ENCODE measurements around the gene GPC6. TPM values are rescaled to one million over a fixed set of nuclear protein-coding genes. Genes with fewer than 3 reads are reported as not detected.

Gene GPC6
- total RNA-seq, 3 donors from 2014 or later, result 0.03 to 0.08 TPM; not detected in 1

GRCh38 chr13:94303644-94304174, 1077.1 kb downstream of the GPC6 start:
- peaks cover 2% of the 10 kb centered on the region for H3K27me3 Mint-ChIP-seq (ENCODE audit: low read depth)
- no peaks in the 10 kb centered on the region for H3K9me3 Mint-ChIP-seq
- no peaks in the 10 kb centered on the region for H3K4me1 Mint-ChIP-seq (ENCODE audit: low read depth)
- H3K4me3 Mint-ChIP-seq, result no peak overlapping the region
- DNase-seq (no peak), ATAC-seq (no peak)
- H3K36me3 Mint-ChIP-seq (ENCODE audit: insufficient read depth), result no peaks in the 10 kb centered on the region

DNA sequence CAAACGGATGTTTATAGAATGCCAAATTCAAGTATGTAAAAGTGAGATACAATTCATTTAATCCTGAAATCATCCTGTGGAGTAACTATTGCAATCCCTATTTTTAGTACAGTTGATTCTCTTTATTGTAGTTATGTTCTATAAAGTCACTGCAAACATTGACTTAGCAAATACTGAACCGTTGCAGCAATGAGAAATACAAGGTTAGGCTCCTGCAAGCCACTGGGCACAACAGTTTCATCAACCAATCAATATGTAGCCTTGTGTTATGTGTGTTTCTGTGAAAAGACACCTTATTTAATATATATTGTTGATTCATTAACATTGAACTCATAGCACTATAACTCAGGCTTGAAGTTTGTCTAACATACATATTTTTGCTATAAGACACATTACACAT, 1078.4 kb downstream of the GPC6 start:
- Mint-ChIP-seq H3K36me3 (ENCODE audit: insufficient read depth) (no peaks in the 10 kb centered on the region), H3K4me1 (ENCODE audit: low read depth) (no peaks in the 10 kb centered on the region), H3K9me3 (no peaks in the 10 kb centered on the region), H3K27me3 (ENCODE audit: low read depth) (peaks cover 2% of the 10 kb centered on the region), H3K4me3 (no peak overlapping the region)
- ATAC-seq (no peak), DNase-seq (no peak)

DNA sequence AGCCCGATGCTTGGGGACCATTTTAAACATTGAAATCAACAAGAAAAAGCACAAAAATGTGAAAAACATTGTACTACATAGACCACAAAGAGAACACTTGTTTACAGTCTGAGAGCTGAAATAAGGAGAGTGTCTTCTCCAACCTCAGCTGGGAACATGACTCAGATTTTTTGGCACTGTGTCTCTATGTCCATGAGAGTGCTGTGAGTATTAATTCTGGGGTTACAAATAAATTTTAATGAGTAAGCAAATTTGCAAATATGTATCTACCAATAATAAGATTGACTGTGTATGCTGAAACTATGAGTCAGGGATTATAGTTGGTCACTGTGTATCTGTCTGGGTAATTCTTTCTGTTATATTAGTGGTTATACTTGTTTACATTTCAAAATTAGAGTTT, 1078.9 kb downstream of the GPC6 start:
- Mint-ChIP-seq H3K27me3 (ENCODE audit: low read depth) (peaks cover 2% of the 10 kb centered on the region), H3K9me3 (no peaks in the 10 kb centered on the region), H3K36me3 (ENCODE audit: insufficient read depth) (no peaks in the 10 kb centered on the region), H3K4me1 (ENCODE audit: low read depth) (no peaks in the 10 kb centered on the region), H3K4me3 (no peak overlapping the region)
- ATAC-seq (no peak), DNase-seq (no peak)

GRCh38 chr13:94305934-94306333, 1079.3 kb downstream of the GPC6 start:
- H3K4me1 Mint-ChIP-seq (ENCODE audit: low read depth), result no peaks in the 10 kb centered on the region
- H3K36me3 Mint-ChIP-seq (ENCODE audit: insufficient read depth), result no peaks in the 10 kb centered on the region
- H3K4me3 Mint-ChIP-seq, result no peak overlapping the region
- DNase-seq (no peak), ATAC-seq (no peak)
- H3K27me3 Mint-ChIP-seq (ENCODE audit: low read depth), result peaks cover 2% of the 10 kb centered on the region
- H3K9me3 Mint-ChIP-seq, result no peaks in the 10 kb centered on the region

DNA sequence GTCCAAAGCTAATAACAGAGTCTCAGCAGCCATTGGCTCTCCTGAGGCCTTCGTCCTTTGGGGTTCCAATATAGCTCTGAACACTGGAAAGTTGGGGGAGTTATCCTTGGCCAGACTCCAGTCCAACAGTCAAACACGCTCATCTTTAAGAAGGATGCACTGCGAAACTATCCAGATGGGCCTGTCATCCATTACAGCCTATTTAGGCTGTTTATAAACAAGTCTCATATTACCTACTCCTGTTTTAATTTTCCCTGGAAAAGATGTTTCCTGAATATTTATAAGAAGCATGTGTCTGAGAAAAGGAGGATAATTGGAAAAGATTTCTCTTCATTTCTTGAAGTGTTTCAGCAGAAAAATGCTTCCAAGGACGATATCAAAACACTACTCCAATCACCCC, 1082.2 kb downstream of the GPC6 start:
- ATAC-seq (no peak), DNase-seq (no peak)
- no peak overlapping the region for H3K4me3 Mint-ChIP-seq
- no peaks in the 10 kb centered on the region for H3K9me3 Mint-ChIP-seq
- peaks cover 8% of the 10 kb centered on the region for H3K4me1 Mint-ChIP-seq (ENCODE audit: low read depth)
- no peaks in the 10 kb centered on the region for H3K36me3 Mint-ChIP-seq (ENCODE audit: insufficient read depth)
- H3K27me3 Mint-ChIP-seq (ENCODE audit: low read depth), result no peaks in the 10 kb centered on the region

GRCh38 chr13:94309576-94309975, 1083.0 kb downstream of the GPC6 start:
- Mint-ChIP-seq H3K9me3 (no peaks in the 10 kb centered on the region), H3K4me3 (no peak overlapping the region), H3K27me3 (ENCODE audit: low read depth) (no peaks in the 10 kb centered on the region), H3K36me3 (ENCODE audit: insufficient read depth) (no peaks in the 10 kb centered on the region), H3K4me1 (ENCODE audit: low read depth) (peaks cover 8% of the 10 kb centered on the region)
- ATAC-seq, result no peak
- no peak for DNase-seq

DNA sequence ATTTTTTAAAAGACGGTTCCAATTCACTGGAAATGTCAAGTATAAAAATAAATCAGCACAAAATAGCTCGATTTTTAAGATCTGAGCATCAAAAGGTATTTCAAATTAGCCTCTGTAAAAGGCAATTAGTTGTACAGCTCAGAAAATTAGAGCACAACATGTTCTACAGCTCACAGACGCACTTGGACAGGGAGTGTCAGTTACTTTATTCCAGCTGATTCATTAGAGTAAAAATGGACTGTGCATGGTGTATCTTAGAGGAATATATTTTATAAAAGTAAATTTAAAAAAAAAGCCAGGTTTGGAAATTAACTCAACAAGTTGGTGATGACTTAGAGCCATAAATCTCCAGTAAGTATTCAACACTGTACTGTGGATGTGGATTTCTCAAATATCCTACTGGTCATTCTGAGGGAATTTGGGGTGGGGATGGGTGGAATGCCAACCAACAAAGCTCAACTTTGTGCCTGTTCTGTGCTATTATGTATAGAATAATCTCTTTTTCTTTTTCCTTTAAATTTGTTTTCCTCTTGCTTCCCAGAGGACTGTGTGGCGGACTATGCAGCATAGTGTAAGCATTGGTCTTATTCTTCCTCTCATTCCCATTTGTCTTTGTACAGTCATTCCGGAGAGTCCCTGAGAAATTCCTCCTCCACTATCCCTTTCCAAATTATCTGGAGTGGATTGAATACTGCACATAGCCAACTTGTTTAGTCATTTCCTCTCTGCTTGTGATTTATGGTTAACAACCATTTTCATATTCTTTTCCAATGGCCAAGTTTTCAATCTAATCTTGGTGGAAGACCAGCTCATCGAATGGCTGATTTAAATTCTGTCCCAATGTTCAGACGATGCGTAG, 1083.6 kb downstream of the GPC6 start:
- Mint-ChIP-seq H3K4me1 (ENCODE audit: low read depth) (peaks cover 8% of the 10 kb centered on the region), H3K36me3 (ENCODE audit: insufficient read depth) (no peaks in the 10 kb centered on the region), H3K4me3 (no peak overlapping the region), H3K9me3 (no peaks in the 10 kb centered on the region), H3K27me3 (ENCODE audit: low read depth) (no peaks in the 10 kb centered on the region)
- ATAC-seq (no peak), DNase-seq (no peak)

DNA sequence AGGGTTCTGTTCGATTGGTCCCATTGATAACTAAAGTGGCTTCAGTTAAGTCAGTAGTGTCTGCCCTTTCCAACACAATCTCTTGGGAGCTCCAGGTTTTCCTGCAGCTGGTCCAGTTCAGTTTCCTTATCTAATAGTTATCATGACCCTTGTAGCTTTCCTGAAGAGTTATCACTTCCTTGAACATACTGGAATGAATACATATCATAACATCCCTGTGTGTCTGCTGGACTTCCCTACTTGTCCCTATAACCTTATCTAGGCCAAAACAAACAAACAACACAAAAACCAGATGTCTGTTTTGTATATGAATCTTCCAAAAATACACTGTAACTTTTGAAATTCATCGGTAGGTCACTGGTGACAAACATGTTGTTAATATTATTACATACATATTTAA, 1085.3 kb downstream of the GPC6 start:
- Mint-ChIP-seq H3K27me3 (ENCODE audit: low read depth) (no peaks in the 10 kb centered on the region), H3K4me3 (no peak overlapping the region), H3K9me3 (no peaks in the 10 kb centered on the region), H3K36me3 (ENCODE audit: insufficient read depth) (no peaks in the 10 kb centered on the region), H3K4me1 (ENCODE audit: low read depth) (peaks cover 12% of the 10 kb centered on the region)
- ATAC-seq, result no peak
- DNase-seq, result no peak

- DNase-seq (no peak), ATAC-seq (peak; percentile 32 to 37)
- Mint-ChIP-seq H3K27me3 (ENCODE audit: low read depth) (no peaks in the 10 kb centered on the region), H3K4me1 (ENCODE audit: low read depth) (peaks cover 17% of the 10 kb centered on the region), H3K4me3 (peak overlapping the region; percentile 31), H3K9me3 (no peaks in the 10 kb centered on the region), H3K36me3 (ENCODE audit: insufficient read depth) (no peaks in the 10 kb centered on the region)
These were observed 1086.1 kb downstream of the GPC6 start for GRCh38 chr13:94312511-94313216.

- Mint-ChIP-seq H3K4me3 (no peak overlapping the region), H3K4me1 (ENCODE audit: low read depth) (peaks cover 20% of the 10 kb centered on the region), H3K27me3 (ENCODE audit: low read depth) (no peaks in the 10 kb centered on the region), H3K36me3 (ENCODE audit: insufficient read depth) (no peaks in the 10 kb centered on the region), H3K9me3 (no peaks in the 10 kb centered on the region)
- no peak for DNase-seq
- ATAC-seq, result no peak
These were observed 1086.8 kb downstream of the GPC6 start for GRCh38 chr13:94313321-94313910.

DNA sequence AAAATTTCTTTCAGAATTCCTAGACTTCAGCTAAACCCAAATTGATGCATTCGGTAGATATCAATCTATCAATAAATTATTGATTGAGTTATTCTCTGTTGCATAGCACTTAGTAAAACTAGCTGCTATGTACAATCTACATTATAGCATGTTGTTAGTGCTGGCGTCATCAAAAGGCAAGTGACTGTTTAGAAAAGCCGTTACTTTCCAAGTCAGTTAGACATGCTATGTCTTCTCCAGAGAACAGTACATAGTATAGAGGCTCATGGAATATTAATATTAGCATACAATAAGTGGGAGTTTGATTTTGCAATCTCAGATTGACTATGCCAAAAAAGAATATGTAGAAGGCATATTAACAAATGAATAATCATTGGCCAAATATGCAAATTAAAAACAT, 1087.3 kb downstream of the GPC6 start:
- ATAC-seq, result no peak
- peaks cover 20% of the 10 kb centered on the region for H3K4me1 Mint-ChIP-seq (ENCODE audit: low read depth)

DNA sequence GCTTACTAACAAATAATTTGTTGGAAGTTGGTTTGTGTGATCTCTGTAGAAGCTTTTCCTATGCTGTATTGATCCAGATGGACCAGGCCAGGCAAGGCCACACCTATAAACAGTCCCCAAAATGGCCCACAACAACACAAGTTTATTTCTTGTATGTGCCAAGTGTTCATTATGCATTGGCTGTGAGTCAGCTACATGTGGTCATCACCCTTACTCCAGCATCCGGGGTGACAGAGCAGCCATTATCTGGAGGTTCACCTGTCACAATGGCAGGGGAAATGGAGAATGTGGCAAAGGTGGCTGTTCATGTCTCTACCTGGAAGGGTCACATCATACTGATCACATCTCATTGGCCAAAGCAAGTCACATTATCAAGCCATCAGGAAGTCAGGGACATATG, 1088.6 kb downstream of the GPC6 start:
- no peak for ATAC-seq
- Mint-ChIP-seq H3K27me3 (ENCODE audit: low read depth) (no peaks in the 10 kb centered on the region), H3K4me3 (no peak overlapping the region), H3K4me1 (ENCODE audit: low read depth) (peaks cover 20% of the 10 kb centered on the region), H3K36me3 (ENCODE audit: insufficient read depth) (no peaks in the 10 kb centered on the region), H3K9me3 (no peaks in the 10 kb centered on the region)
- no peak for DNase-seq

More for the DNA sequence above, 1087.3 kb downstream of the GPC6 start:
- Mint-ChIP-seq H3K36me3 (ENCODE audit: insufficient read depth) (no peaks in the 10 kb centered on the region), H3K9me3 (no peaks in the 10 kb centered on the region), H3K4me3 (no peak overlapping the region), H3K27me3 (ENCODE audit: low read depth) (no peaks in the 10 kb centered on the region)
- DNase-seq, result no peak

- H3K36me3 Mint-ChIP-seq (ENCODE audit: insufficient read depth), result no peaks in the 10 kb centered on the region
- no peaks in the 10 kb centered on the region for H3K9me3 Mint-ChIP-seq
- H3K27me3 Mint-ChIP-seq (ENCODE audit: low read depth), result no peaks in the 10 kb centered on the region
- H3K4me3 Mint-ChIP-seq, result no peak overlapping the region
- peaks cover 20% of the 10 kb centered on the region for H3K4me1 Mint-ChIP-seq (ENCODE audit: low read depth)
- no peak for ATAC-seq
- no peak for DNase-seq
These were observed 1090.5 kb downstream of the GPC6 start for GRCh38 chr13:94317063-94317491.

DNA sequence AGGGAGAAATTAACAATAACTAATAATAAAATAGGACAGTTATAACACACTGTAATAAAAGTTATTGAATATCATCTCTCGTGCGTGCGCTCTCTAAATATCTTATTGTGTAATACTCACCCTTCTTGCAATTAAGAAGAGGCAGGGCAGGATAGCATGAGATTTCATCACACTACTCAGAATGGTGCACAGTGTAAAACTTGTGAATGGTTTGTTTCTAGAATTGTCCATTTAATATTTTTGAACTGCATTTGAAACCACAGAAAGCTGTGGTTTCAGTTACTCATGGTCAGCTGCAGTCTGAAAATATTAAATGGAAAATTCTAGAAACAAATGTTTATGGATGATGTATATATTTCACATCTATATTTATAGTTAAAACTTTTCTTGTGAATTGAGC, 1091.8 kb downstream of the GPC6 start:
- Mint-ChIP-seq H3K36me3 (ENCODE audit: insufficient read depth) (no peaks in the 10 kb centered on the region), H3K4me3 (no peak overlapping the region)
- ATAC-seq, result no peak

More for the DNA sequence above, 1091.8 kb downstream of the GPC6 start:
- H3K27me3 Mint-ChIP-seq (ENCODE audit: low read depth), result no peaks in the 10 kb centered on the region
- DNase-seq, result no peak
- no peaks in the 10 kb centered on the region for H3K9me3 Mint-ChIP-seq
- H3K4me1 Mint-ChIP-seq (ENCODE audit: low read depth), result peaks cover 22% of the 10 kb centered on the region
